GM21825 (cell line): ENCODE results near the gene CHRNE.
"Not testable (repeated sequence)": the region's sequence is repeated elsewhere in the genome, so short reads cannot be mapped to it uniquely, and the experiment has no call there.

Experiments
- ATAC-seq: cut with Tn5 transposase; IDR thresholded peaks from one replicate; pipeline ENCODE4 v1.9.1; 2021; ENCODE audit warnings: mild to moderate bottlenecking, moderate library complexity; ENCODE audit not compliant: unreplicated experiment

CHRNE gene

DNA sequence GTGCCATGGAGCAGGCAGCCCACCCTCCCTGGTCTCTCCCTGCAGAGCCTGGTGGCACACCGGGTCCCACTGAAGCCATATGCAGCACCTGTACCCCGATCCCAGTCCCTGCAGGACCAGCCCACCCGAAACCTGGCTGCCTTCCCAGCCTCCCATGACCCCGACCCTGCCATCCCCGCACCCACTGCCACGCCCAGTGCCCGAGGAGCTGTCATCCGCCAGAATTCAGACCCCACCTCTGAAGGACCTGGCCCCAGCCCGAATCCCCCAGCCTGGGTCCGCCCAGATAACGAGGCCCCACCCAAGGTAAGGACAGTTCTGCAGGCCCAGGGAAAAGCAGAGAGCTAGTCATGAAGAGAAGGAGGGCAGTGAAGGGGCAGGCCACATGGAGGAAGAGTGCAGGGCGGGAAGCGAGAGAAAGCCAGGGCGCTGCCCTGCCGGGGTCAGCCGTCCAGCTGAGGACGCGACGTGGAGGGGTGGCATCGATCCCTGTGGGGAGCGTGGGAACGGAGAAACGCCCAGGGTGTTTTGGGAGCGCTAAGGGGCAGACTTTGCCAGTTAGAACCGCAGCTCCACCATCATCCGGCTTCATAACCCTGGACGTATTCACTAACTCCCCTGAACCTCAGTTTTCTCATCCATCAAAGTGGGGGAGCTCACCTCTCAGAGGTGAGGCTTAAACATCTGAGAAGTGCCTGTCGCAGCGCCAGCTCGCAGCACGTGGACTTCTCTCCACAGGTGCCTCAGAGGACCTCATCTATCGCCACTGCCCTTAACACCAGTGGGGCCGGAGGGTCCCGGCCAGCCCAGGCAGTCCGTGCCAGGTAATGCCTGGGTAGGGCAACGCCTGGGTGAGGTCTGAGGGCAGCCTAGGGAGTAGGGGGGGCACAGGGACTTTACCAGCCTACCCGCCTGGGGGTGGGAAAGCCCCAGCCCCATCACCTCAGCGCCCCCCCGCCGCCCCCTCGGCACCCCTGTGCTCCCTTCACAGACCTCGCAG lies 11.2 kb downstream of the CHRNE start:
- ATAC-seq = no peak

DNA sequence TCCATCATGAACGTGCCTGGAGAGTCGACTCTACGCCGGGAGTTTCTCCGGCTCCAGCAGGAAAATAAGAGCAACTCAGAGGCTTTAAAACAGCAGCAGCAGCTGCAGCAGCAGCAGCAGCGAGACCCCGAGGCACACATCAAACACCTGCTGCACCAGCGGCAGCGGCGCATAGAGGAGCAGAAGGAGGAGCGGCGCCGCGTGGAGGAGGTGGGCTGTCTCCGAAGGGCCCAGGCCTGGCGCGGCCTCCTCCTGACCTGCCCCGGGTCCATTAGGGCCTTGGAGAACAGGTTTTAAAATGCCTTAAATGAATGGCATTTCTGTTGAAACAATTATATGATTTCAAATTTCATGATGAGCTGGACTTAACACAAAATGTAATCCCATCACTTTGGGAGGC lies 15.3 kb downstream of the CHRNE start:
- no peak for ATAC-seq

DNA sequence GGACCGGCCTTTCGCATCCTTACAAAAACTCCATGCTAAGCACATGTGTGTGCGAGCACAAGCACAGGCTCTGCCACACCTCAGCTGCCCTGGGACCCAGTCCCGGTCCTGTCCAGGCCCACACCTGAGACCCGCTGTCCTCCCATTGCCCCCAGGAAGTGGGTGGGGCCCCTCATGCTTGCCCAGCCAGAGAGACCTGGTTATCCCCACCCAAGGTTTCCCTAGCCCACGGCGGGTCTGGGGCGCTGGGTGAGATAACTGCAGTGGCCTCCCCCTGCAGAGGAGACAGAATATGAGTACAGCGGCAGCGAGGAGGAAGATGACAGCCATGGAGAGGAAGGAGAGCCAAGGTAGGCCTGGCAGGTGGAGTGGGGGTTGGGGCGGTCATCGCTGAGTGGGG lies 16.1 kb downstream of the CHRNE start:
- ATAC-seq = no peak

DNA sequence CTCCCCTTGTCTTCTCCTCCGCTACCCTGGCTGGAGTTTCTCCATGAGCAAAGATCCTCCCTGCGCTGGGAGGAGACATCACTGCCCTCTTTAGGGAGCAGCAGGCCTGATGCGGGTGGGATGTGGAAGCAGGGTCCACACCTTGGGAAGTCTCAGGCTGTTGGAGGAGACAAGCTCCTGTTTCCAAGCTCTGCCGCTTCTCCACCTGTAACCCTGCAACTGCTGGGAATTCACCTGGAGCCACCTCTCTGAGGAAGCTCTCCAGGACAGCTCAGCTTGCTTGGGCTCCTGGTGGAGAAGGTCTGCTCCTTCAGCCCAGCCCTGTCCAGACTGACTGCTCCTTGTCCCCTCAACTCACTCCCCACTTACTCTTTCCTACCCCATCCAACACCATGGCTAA lies 18.4 kb downstream of the CHRNE start:
- no peak for ATAC-seq

DNA sequence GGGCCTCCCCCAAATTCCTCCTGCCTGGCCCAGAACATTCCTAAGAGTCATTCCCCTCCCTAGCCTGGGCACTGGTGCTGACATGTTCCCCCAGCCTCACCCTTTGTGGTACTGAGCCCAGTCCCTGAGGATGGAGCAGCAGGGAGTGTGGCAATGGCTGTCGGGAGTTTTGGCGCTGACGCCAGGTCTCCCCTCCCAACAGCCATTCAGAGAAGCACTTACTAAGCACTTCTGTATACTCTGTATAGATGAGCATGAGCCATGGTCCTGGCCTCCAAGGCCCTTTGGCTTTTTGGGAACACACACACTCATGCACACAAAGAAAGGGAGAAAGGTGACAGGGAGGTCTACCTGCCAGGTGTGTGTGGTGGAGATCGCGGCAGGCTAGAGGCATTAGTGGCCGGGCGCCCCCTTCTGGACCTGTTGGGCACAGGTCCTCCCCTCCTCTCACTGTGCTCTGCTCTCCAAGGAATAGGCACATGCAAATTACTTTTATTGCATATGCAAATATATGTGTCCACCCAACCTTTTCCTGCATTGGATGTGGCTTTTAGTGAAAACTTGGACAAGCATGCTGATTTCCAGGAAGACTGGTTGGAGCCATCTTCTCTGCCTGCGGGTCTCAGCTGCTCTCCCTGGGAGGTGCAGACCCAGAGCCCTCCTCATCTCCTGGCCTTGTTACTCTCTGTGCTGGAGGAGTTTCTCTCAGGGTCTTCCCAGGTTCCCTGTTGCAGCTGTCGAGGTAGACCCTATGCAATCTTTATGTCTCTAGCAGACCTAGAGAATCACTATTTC lies 20.9 kb downstream of the CHRNE start:
- ATAC-seq = no peak

DNA sequence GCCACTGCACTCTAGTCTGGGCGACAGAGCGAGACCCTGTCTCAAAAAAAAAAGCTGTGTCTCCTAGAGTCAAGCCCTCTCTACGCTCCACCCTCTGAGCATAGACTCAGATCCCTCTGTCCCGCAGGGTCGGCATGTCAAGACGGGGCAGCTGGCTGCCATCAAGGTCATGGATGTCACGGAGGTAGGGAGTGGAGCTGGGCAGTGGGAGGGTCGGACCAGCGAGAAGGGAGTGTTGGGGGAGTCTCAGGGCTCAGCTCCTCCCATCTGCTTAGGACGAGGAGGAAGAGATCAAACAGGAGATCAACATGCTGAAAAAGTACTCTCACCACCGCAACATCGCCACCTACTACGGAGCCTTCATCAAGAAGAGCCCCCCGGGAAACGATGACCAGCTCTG lies 22.0 kb downstream of the CHRNE start:
- ATAC-seq = no peak

DNA sequence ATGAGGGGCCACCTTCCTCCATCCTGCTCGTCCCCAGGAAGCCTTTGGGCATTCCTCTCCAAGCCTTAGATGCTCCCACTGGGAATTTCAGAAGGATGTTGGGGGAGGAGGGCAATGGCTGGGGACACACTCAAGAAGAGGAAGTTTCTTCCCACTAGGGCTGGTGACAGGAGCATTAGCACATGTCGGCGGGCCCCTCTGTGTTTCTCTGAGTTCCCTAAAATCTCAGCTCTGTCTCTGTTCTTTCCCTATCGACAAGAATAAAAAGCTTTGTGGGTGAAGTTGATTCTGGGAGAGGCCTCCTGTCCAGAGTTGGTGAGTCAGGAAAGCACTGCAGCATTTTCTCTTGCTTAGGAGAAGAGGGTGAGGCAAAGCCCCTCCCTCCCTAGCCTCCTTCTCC lies 23.3 kb downstream of the CHRNE start:
- no peak for ATAC-seq

DNA sequence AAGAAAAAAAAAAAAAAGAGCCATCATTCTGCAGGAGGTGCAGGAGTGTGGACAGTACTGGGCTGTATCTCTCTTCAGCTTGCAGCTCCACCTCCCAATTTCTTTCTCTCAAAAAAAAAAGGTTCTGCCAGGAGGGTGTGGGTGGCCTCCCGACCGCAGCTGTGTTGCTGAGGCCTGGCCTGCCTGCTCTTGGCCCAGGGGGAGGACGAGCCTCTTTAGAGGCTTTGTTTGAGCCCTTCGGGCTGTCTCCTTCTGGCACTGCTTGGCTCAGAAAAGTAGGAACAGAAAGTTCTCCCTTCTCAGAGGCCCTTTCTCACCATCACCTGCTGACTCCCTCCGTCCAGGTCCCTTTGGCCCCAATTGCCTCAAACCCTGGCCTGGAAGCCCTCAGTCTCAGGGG lies 25.8 kb downstream of the CHRNE start:
- ATAC-seq = no peak

DNA sequence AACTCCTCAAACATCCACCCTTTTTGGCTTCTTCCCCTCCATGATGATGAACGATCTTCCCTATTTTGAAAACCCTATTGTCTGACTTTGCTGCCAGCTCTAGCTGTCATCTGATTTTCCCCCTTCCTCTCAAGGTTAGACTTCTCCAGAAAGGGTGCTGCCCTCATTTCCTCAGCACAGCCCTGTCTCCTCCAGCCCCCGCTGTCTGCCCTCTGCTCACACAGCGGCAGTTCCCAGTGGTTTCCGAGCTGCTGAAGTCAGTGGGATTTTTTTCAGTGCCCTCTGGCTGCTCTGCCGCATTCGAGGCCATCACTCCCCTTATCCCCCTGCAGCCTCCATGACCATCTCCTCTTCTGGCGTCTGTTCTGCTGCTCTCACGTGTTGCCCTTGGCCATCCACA lies 30.1 kb downstream of the CHRNE start:
- ATAC-seq = no peak

DNA sequence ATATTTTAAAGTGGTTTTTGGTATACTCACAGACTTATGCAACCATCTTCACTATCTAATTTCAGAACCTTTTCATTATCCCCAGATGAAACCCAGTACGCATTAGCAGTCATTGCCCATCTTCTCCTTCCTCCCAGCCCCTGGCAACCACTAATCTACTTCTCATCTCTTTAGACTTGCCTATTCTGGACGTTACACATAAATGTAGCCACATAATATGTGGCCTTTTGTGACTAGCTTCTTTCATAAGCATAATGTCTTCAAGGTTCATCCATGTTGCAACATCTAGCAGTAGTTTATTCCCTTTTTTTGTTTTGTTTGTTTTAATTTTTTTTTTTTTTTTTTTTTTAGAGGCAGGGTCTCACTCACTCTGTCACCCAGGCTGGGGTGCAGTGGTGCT lies 32.0 kb downstream of the CHRNE start:
- no peak for ATAC-seq

DNA sequence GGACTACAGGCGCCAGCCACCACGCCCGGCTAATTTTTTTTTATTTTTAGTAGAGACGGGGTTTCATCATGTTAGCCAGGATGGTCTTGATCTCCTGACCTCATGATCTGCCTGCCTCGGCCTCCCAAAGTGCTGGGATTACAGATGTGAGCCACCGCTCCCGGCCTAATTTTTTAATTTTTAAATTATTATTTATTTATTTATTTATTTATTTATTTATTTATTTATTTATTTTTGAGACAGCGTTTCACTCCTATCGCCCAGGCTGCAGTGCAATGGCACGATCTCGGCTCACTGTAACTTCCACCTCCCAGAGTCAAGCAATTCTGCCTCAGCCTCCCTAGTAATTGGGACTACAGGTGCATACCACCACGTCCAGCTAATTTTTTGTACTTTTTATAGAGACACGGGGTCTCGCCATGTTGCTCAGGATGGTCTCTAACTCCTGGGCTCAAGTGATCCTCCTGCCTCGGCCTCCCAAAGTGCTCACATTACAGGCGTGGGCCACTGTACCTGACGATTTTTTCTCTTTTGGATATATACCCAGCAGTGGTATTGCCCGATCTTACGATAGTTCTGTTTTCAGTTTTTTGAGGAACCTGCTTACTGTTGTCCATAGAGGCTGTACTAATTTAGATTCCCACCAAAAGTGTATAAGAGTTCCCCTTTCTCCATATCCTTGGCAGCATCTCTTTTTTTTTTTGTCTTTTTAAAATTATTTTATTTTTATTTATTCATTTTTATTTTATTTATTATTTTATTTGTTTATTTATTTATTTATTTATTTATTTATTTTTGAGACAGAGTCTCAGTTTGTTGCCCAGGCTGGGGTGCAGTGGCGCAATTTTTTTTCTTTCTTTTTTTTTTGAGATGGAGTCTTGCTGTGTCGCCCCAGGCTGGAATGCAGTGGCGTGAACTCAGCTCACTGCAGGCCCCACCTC lies 33.6 kb downstream of the CHRNE start:
- ATAC-seq = not testable (repeated sequence)

DNA sequence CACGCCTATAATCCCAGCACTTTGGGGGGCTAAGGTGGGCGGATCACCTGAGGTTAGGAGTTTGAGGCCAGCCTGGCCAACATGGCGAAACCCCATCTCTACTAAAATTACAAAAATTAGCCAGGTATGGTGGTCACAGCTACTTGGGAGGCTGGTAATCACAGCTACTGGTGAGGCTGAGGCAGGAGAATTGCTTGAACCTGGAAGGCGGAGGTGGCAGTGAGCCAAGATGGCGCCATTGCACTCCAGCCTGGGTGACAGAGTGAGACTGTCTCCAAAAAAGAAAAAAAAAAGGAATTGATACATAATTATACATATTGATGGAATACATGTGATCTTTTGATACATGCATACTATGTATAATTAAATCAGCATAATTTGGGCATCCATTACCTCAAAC lies 35.4 kb downstream of the CHRNE start:
- ATAC-seq = not testable (repeated sequence)

DNA sequence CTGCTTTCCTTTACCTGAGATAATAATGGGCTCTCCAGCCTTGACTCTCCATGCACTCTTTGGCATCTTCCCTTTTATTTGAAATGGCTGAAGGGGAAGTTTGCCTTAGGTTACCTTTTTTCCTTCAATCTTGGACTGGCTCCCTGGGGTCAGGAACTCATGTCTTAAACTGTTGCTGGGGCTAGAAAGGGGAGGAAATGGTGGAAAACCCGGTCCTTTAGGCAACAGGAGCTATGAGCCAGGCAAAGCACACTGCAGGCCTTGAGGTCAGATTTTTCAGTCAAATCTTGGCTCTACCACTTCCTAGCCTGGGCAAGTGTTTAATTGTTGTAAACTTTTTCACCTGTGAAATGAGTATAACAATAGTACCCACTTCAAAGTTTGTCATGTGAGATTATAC lies 39.6 kb downstream of the CHRNE start:
- ATAC-seq = no peak

DNA sequence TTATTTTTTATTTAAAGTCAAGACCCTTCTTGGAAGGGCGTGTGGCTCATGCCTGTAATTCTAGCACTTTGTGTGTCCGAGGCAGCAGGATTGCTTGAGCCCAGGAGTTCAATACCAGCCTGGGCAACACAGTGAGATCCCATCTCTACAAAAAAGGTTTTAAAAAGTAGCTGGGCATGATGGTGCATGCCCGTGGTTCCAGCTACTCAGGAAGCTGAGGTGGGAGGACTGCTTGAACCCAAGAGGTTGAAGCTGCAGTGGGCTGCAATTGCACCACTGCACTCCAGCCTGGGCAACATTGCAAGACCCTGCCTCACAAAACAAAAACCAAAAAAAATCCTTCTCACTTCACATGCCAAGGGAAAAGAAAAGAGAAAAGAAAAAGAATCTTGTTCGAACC lies 40.2 kb downstream of the CHRNE start:
- ATAC-seq = no peak

DNA sequence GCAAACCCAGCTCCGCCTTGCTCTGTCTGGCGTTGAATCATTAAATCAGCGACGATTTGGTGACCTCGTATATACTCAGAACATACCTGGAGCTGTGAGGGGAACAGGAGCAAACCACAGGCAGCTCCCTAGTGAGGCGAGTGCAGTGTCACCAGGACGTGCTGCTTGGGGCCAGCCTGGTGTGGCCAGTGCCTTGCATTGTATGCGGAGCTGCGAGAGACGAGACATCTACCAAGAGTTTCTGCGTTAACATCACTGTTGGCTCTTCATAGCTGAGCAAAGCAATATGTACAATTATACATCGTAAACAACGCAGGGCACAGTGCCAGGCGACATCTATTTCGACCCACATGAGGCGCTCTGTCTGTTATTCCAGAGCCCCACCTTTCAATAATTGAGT lies 41.8 kb downstream of the CHRNE start:
- ATAC-seq = no peak

DNA sequence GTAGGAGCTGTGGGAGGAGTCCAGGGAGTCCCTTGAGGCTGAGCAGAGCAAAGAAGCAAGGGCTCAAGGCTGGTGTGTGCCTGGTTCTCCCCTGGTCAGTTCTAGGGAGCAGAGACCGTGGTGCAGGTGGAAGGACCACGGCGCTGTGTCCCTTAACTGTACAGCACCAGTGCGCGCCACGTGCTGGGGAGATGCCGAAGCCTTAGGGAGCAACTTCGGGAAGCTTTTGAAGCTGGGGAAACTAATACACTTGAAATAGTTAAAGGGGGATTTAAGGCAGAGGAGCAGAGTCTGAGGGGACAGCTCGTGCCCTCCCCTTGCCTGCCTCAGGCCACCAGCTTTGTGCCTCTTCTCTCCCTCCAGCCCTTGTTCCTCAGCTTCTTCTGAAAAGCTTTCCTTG lies 42.2 kb downstream of the CHRNE start:
- no peak for ATAC-seq

DNA sequence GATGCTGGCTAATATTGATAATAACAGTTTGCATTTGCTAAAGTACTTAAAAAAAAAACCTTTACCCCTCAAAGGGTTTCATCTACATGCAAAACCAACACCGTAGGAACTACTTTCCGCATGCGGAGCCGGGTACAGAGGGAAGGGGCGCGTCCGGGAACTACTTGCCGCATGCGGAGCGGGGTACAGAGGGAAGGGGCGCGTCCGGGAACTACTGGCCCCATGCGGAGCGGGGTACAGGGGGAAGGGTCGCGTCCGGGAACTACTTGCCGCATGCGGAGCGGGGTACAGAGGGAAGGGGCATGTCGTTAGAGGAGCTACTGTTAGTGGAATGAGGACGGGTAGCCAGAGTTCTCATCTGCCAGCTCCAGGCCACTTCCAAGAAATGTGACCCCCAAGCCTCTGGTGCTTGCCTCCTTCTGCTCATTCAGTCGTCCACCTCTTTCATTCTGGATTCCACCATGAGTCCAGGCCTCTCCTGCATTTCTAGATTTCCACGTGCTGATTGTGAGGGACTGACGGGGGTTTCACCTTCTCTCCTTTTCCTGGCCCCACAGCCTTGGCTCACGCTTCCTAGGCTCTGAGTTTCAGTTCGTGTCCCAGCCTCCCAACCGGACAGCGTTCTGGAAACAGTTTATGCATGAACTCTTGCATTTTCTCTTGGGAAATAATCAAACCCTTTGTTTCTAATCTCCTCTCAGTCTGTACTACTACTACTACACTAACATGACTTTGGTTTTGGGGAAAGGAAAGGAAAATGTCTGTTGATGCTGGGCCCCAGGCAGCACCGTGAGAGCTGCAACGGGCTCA lies 42.9 kb downstream of the CHRNE start:
- no peak for ATAC-seq

DNA sequence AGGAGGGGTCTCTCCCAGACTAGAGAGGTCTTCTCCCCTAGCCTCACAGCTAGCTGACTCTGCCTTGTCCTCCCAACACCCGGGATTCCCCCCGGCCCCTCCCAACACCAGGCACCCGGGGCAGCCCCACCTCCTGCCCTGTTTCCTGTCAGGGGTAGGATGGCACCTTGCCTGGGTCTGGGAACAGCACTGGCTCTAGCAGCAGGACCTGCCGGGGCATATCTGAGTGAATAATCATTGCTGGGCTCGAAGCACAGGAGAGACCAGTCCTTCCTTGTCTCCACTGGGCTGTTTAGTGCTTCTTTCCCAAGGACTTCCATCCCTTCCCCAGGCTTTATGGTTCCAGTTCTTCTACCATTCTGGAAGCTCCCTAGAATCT lies 44.0 kb downstream of the CHRNE start:
- no peak for ATAC-seq

DNA sequence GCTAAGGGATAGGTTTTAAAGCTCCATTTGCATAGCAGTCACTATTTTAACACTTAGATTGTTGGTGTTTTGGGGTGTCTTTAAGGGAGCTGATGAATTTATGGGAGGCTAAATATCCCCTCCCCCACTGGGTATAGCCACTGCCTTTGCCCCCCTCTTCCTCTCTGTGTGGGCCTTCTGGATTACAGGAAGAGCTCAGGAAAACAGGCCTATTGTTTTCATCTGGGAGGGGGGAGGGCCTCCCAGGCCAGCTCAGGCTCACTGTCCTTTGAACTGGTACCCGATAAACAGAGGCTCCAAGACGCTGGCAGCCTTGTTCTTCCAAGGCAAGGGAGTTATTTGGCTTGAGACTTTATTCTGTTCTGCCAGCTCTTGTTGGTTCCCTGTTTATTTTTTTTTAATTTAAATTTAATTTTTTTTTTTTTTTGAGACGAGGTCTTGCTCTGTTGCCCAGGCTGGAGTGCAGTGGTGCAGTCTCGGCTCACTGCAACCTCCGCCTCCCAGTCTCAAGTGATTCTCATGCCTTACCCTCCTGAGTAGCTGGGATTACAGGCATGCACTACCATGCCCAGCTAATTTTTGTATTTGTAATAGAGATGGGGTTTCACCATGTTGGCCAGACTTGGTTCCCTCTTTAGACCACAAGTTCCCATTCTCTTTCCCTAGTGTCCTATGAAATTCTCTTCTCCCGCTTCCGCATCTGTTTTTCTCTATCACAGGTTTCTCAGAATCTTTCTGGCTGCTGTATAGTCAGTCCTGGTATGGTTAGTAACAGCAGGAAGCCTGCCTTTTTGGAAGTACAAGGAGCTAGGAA lies 44.6 kb downstream of the CHRNE start:
- ATAC-seq = no peak
